HG02970 (cell line): Measurements from ENCODE around the gene RASGRP3.
A peak's percentile ranks its signal among the peaks of the same experiment; 100 is the strongest.

Experiments used
- ATAC-seq: cut with Tn5 transposase; IDR thresholded peaks from one replicate; pipeline ENCODE4 v1.9.1; 2021; ENCODE audit warnings: mild to moderate bottlenecking, moderate library complexity, moderate number of reproducible peaks; ENCODE audit not compliant: unreplicated experiment, low FRiP score

The RASGRP3 gene

GRCh38 chr2:33560017-33560416, 83.6 kb downstream of the RASGRP3 start:
- no peak for ATAC-seq

GRCh38 chr2:33561872-33562271, 85.4 kb downstream of the RASGRP3 start:
- ATAC-seq = no peak

GRCh38 chr2:33570681-33571080, 94.2 kb downstream of the RASGRP3 start:
- no peak for ATAC-seq

- no peak for ATAC-seq
Measured at GRCh38 chr2:33573657-33574056, 97.2 kb downstream of the RASGRP3 start.

- ATAC-seq = no peak
Measured at GRCh38 chr2:33577084-33577483, 100.6 kb downstream of the RASGRP3 start.

- no peak for ATAC-seq
Measured at GRCh38 chr2:33577668-33578067, 101.2 kb downstream of the RASGRP3 start.

GRCh38 chr2:33579227-33579626, 102.8 kb downstream of the RASGRP3 start:
- no peak for ATAC-seq

GRCh38 chr2:33581872-33582271, 105.4 kb downstream of the RASGRP3 start:
- ATAC-seq = no peak

- ATAC-seq = no peak
Measured at GRCh38 chr2:33583194-33583938, 106.9 kb downstream of the RASGRP3 start.

GRCh38 chr2:33586766-33587165, 110.3 kb downstream of the RASGRP3 start:
- no peak for ATAC-seq

GRCh38 chr2:33588232-33588631, 111.8 kb downstream of the RASGRP3 start:
- ATAC-seq = no peak

GRCh38 chr2:33589444-33589843, 113.0 kb downstream of the RASGRP3 start:
- ATAC-seq = no peak

- ATAC-seq = no peak
Measured at GRCh38 chr2:33595385-33595784, 118.9 kb downstream of the RASGRP3 start.

- no peak for ATAC-seq
Measured at GRCh38 chr2:33597026-33597425, 120.6 kb downstream of the RASGRP3 start.

- ATAC-seq = peak; percentile 34
Measured at GRCh38 chr2:33598561-33599174, 122.2 kb downstream of the RASGRP3 start.

GRCh38 chr2:33599175-33599942, 122.9 kb downstream of the RASGRP3 start, which contains the start of gene FAM98A:
FAM98A (minus strand) TSS chr2:33599299; CDS start chr2:33599221, 78 bp downstream.
- ATAC-seq = peak; percentile 97

- no peak for ATAC-seq
Measured at GRCh38 chr2:33599943-33600192, 123.4 kb downstream of the RASGRP3 start.

GRCh38 chr2:33602201-33602830, 125.9 kb downstream of the RASGRP3 start:
- ATAC-seq = no peak

GRCh38 chr2:33603416-33603815, 127.0 kb downstream of the RASGRP3 start:
- ATAC-seq = no peak

- no peak for ATAC-seq
Measured at GRCh38 chr2:33605056-33605455, 128.6 kb downstream of the RASGRP3 start.

GRCh38 chr2:33606100-33606499, 129.7 kb downstream of the RASGRP3 start:
- ATAC-seq = no peak
